HepG2 (cell line): ENCODE results near the gene TNFRSF6B. TPM values are rescaled to one million over a fixed set of nuclear protein-coding genes. Genes with fewer than 3 reads are reported as not detected.

Experiments used
- ATAC-seq: fragments of 200-7000 bp; cut with Tn5 transposase; 3 replicates; pipeline ENCODE4 v1.9.1; 2020; ENCODE audit warnings: mild to moderate bottlenecking, moderate library complexity
- BruUV-seq: library from RNA; stranded (reverse); fragments of 400-500 nt; replicated peaks from 2 replicates; lab custom pipeline; 2021; lab: Mats Ljungman, UMichigan
- CTCF ChIA-PET: fragments of 300-600 bp; formaldehyde crosslinking; extraction: SDS; loops from one replicate; lab custom pipeline; 2021; ENCODE audit warnings: low total read pairs, inconsistent platforms, low intra/inter-chr PET ratio; lab: Yijun Ruan, JAX
- POLR2A ChIA-PET: fragments of 350-600 bp; sonication (Branson Sonifier 250); formaldehyde crosslinking; loops from one replicate; lab custom pipeline; 2020; ENCODE audit warnings: antibody characterized with exemption, inconsistent platforms; lab: Yijun Ruan, JAX
- DNase-seq: peaks from one replicate; pipeline ENCODE4 v3.0.0-alpha.2; 2015; ENCODE audit warnings: low spot score
- FAIRE-seq: peaks from 3 replicates; lab custom pipeline; 2011; peaks lifted over from hg19 to GRCh38; lab: Jason Lieb, UNC
- H2AFZ ChIP-seq: one replicate; pipeline ENCODE4 v1.6.1; 2011; ENCODE audit warnings: low read length, inconsistent platforms
- H3K27ac ChIP-seq: fragments of 300-600 bp; 3 replicates; pipeline ENCODE4 v1.8.0; 2011; ENCODE audit warnings: mixed run types, mild to moderate bottlenecking, mixed read lengths, low read length, inconsistent platforms; ENCODE audit not compliant: insufficient read depth; ENCODE audit errors: extremely low read length
- H3K27me3 ChIP-seq, 2 experiments: fragments of 200-600 bp in 1 of 2; 2 replicates in 1 of 2; 3 replicates in 1 of 2; pipeline versions ENCODE4 v1.6.0 to v1.8.0; 2011; ENCODE audit warnings: low read length in 2 of 2, mild to moderate bottlenecking in 2 of 2, moderate library complexity in 2 of 2, inconsistent platforms in 1 of 2; ENCODE audit not compliant: insufficient read depth in 2 of 2, control insufficient read depth in 1 of 2
- H3K36me3 ChIP-seq, 2 experiments: fragments of 200-600 bp in 1 of 2; replicated peaks in 1 of 2; 2 replicates in 1 of 2; 3 replicates in 1 of 2; pipeline versions ENCODE4 v1.5.1 to v1.8.0; 2011; ENCODE audit warnings: low read length in 2 of 2, inconsistent platforms in 1 of 2; ENCODE audit not compliant: insufficient read depth in 2 of 2, control insufficient read depth in 1 of 2
- H3K4me1 ChIP-seq: 2 replicates; pipeline ENCODE4 v1.5.1; 2012; ENCODE audit warnings: low read length, inconsistent platforms; ENCODE audit not compliant: insufficient read depth
- H3K4me2 ChIP-seq: 2 replicates; pipeline ENCODE4 v1.6.0; 2011; ENCODE audit warnings: low read depth, low read length, inconsistent platforms
- H3K4me3 ChIP-seq, 3 experiments: fragments of 200-600 bp in 1 of 3; sonication (generic), shearing (Covaris generic) in 1 of 3; replicated peaks in 1 of 3; 2 replicates each; pipeline ENCODE4 v1.5.1; 2011 to 2016; ENCODE audit warnings: low read length in 3 of 3, inconsistent platforms in 2 of 3, low read depth in 2 of 3, mild to moderate bottlenecking in 2 of 3, control low read depth in 1 of 3, mixed read lengths in 1 of 3; ENCODE audit not compliant: insufficient read depth in 1 of 3
- H3K79me2 ChIP-seq: one replicate; pipeline ENCODE4 v1.6.1; 2011; ENCODE audit warnings: low read length, inconsistent platforms; ENCODE audit not compliant: insufficient read depth
- H3K9ac ChIP-seq: 2 replicates; pipeline ENCODE4 v1.6.0; 2011; ENCODE audit warnings: mild to moderate bottlenecking, low read depth, low read length, inconsistent platforms; ENCODE audit not compliant: insufficient read depth
- H3K9me3 ChIP-seq: 2 replicates; pipeline ENCODE4 v1.5.1; 2012; ENCODE audit warnings: mild to moderate bottlenecking, low read length
- H4K20me1 ChIP-seq: 2 replicates; pipeline ENCODE4 v1.6.0; 2011; ENCODE audit warnings: inconsistent platforms, mild to moderate bottlenecking, low read length, moderate library complexity; ENCODE audit not compliant: insufficient read depth
- AGO1 ChIP-seq: fragments of 200-400 bp; formaldehyde crosslinking; IDR thresholded peaks from 2 replicates; pipeline ENCODE4 v1.6.1; 2017; ENCODE audit warnings: mild to moderate bottlenecking, low read depth, low read length, moderate library complexity; ENCODE audit not compliant: poor library complexity, severe bottlenecking
- AGO2 ChIP-seq: fragments of 200-400 bp; formaldehyde crosslinking; optimal IDR thresholded peaks from 2 replicates; pipeline ENCODE3; 2017; ENCODE audit warnings: mild to moderate bottlenecking, low read depth, low read length, moderate library complexity
- POLR2A ChIP-seq, 2 experiments: IDR thresholded peaks; 2 replicates each; pipeline ENCODE4 v1.6.1; 2011; ENCODE audit warnings: low read depth in 2 of 2, low read length in 2 of 2, mild to moderate bottlenecking in 1 of 2, moderate library complexity in 1 of 2; ENCODE audit not compliant: insufficient read depth in 1 of 2
- ZFP36L2 ChIP-seq: sonication (generic); formaldehyde crosslinking; IDR thresholded peaks from 2 replicates; pipeline ENCODE4 v1.4.0; 2020; ENCODE audit warnings: missing genetic modification reagents
- ZNF605 ChIP-seq: sonication (generic); formaldehyde crosslinking; IDR thresholded peaks from 2 replicates; pipeline ENCODE4 v1.8.0; 2022; ENCODE audit warnings: mild to moderate bottlenecking, missing genetic modification reagents
- WGBS: methylation state at CpG from one replicate; pipeline ENCODE4 v1.1.6; 2017; ENCODE audit warnings: low lambda C conversion rate; 5-methylcytosine and 5-hydroxymethylcytosine counted together
- in situ Hi-C: cut with HindIII; loops from 2 replicates; pipeline ENCODE4 v1.10.0; 2017; ENCODE audit warnings: low pct_unique_long_range_greater_than_20kb; ENCODE audit not compliant: extremely low pct_ligation_motif_present
- intact Hi-C: fragments of 100-400 bp; cut with micrococcal nuclease; formaldehyde crosslinking; loops from one replicate; pipeline ENCODE4 v1.10.0; 2022; ENCODE audit not compliant: unreplicated experiment
- polyA plus RNA-seq, 8 experiments: library from polyadenylated mRNA; depleted of rRNA in 3 of 8; stranded (reverse) in 7 of 8; unstranded in 1 of 8; fragments of >200 nt; fragmentation: Illumina TruSeq in 4 of 8; extraction: Trizol in 4 of 8; gene quantifications; 2 replicates each; pipeline versions ENCODE4 v1.2.1 to v1.2.3, GENCODE V29; 2011 to 2016; ENCODE audit warnings: low read depth in 4 of 8, missing spikeins in 1 of 8, mixed read lengths in 1 of 8; ENCODE audit not compliant: insufficient read depth in 1 of 8
- total RNA-seq, 5 experiments: library from RNA; depleted of rRNA; stranded (reverse); fragments of >200 nt; fragmentation: Illumina TruSeq; extraction: Trizol; gene quantifications; 2 replicates each; pipeline ENCODE4 v1.2.3, GENCODE V29; 2016; ENCODE audit warnings: low read depth in 1 of 5
- TF ChIP-seq, protein P1 (sequence below): sonication (generic); formaldehyde crosslinking; IDR thresholded peaks from 2 replicates; pipeline ENCODE4 v1.4.0; 2020; ENCODE audit warnings: missing genetic modification reagents
- TF ChIP-seq, protein P2 (sequence below): sonication (generic); formaldehyde crosslinking; IDR thresholded peaks from 2 replicates; pipeline ENCODE4 v1.4.0; 2020; ENCODE audit warnings: missing genetic modification reagents
- TF ChIP-seq, protein P3 (sequence below): sonication (generic); formaldehyde crosslinking; IDR thresholded peaks from 2 replicates; pipeline ENCODE4 v1.4.0; 2020; ENCODE audit warnings: mild to moderate bottlenecking, missing genetic modification reagents

TNFRSF6B gene
- total and polyA plus RNA-seq, 2 of the 13 experiments (the other 11 are each of a cell fraction or from before 2014, with no cell fraction given) = 0.24 TPM; not detected in 1

DNA sequence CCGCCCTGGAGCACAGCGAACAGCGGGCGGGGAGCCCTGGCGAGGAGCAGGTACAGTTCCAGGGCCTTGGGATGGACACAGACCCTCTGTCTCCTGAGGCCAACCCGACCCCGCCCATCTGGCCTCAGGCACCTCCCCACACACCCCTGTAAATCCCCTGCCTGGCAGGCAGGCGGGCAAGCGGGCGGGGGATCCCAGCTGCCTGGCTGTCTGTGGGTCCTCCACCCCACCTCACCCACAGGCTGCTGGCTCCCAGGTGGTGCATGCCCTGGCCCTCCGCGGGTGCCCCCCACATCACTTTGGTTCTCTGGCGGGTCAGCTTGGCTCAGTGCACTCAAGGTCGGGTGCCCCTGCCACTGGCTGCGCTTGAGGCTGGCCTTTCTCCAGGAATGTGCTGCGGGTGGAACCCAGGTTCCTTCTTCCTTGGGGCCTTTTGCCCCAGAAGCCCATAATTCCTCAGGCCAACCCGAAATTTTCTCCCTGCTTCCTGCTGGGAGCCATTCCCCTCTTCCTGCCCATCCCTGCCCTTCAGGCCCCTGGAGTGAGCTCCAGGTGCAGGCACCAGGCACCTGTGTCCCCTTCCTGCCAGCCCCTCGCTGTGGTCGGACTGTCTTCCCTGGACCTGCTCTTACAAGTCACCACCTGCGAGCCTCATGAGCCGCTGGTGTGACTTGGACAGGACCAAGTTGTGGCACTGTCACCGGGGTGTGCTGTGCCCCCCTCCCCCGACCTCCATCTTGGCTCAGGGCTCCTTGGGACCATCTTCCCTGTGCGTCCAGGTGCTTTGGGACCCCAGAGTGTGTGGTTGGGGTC lies 5.3 kb upstream of the TNFRSF6B start:
- FAIRE-seq (no peak), DNase-seq (no peak), ATAC-seq (no peak)
- H4K20me1 ChIP-seq = no peaks in the 10 kb centered on the region; the same call in 1 of the 2 replicates
- 91% methylated on average over 19 of the region's 24 CpGs for WGBS
- CTCF ChIA-PET = no interaction called here
- no peak overlapping the region for H2AFZ ChIP-seq
- no peaks in the 10 kb centered on the region for H3K27me3 ChIP-seq
- no TSS peak for BruUV-seq
- H3K36me3 ChIP-seq = peaks cover 3 to 4% of the 10 kb centered on the region in 2 experiments; a peak in 3 of 5 replicates
- peaks cover 3% of the 10 kb centered on the region; the same call in 1 of the 2 replicates for H3K4me1 ChIP-seq
- H3K4me3 ChIP-seq = no peak overlapping the region
- H3K79me2 ChIP-seq = no peaks in the 10 kb centered on the region
- POLR2A ChIA-PET = no interaction called here
- H3K9ac ChIP-seq = no peak overlapping the region
- H3K4me2 ChIP-seq = no peak overlapping the region
- H3K27ac ChIP-seq = no peak overlapping the region
- in situ Hi-C loops (no loop called here), intact Hi-C loops (no loop called here)
- H3K9me3 ChIP-seq = no peaks in the 10 kb centered on the region
- TF ChIP-seq AGO1 (peak; percentile 93), ZNF605 (no peak), AGO2 (peak; percentile 80), POLR2A (IDR thresholded peaks at IDR 0.05; ENCODE audit: insufficient read depth in 1 of 2, low read depth in 2 of 2, low read length in 2 of 2) (peak in 1 of 2 experiments; percentile 11; a peak in 1 of 4 replicates), ZFP36L2 (CRISPR knock-in tag) (no peak)
- TF ChIP-seq, protein P1, sequence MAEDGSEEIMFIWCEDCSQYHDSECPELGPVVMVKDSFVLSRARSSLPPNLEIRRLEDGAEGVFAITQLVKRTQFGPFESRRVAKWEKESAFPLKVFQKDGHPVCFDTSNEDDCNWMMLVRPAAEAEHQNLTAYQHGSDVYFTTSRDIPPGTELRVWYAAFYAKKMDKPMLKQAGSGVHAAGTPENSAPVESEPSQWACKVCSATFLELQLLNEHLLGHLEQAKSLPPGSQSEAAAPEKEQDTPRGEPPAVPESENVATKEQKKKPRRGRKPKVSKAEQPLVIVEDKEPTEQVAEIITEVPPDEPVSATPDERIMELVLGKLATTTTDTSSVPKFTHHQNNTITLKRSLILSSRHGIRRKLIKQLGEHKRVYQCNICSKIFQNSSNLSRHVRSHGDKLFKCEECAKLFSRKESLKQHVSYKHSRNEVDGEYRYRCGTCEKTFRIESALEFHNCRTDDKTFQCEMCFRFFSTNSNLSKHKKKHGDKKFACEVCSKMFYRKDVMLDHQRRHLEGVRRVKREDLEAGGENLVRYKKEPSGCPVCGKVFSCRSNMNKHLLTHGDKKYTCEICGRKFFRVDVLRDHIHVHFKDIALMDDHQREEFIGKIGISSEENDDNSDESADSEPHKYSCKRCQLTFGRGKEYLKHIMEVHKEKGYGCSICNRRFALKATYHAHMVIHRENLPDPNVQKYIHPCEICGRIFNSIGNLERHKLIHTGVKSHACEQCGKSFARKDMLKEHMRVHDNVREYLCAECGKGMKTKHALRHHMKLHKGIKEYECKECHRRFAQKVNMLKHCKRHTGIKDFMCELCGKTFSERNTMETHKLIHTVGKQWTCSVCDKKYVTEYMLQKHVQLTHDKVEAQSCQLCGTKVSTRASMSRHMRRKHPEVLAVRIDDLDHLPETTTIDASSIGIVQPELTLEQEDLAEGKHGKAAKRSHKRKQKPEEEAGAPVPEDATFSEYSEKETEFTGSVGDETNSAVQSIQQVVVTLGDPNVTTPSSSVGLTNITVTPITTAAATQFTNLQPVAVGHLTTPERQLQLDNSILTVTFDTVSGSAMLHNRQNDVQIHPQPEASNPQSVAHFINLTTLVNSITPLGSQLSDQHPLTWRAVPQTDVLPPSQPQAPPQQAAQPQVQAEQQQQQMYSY (CRISPR knock-in tag) = no peak
- TF ChIP-seq, protein P2, sequence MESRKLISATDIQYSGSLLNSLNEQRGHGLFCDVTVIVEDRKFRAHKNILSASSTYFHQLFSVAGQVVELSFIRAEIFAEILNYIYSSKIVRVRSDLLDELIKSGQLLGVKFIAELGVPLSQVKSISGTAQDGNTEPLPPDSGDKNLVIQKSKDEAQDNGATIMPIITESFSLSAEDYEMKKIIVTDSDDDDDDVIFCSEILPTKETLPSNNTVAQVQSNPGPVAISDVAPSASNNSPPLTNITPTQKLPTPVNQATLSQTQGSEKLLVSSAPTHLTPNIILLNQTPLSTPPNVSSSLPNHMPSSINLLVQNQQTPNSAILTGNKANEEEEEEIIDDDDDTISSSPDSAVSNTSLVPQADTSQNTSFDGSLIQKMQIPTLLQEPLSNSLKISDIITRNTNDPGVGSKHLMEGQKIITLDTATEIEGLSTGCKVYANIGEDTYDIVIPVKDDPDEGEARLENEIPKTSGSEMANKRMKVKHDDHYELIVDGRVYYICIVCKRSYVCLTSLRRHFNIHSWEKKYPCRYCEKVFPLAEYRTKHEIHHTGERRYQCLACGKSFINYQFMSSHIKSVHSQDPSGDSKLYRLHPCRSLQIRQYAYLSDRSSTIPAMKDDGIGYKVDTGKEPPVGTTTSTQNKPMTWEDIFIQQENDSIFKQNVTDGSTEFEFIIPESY = peak; percentile 28; the same call in 1 of the 2 replicates
- TF ChIP-seq, protein P3, sequence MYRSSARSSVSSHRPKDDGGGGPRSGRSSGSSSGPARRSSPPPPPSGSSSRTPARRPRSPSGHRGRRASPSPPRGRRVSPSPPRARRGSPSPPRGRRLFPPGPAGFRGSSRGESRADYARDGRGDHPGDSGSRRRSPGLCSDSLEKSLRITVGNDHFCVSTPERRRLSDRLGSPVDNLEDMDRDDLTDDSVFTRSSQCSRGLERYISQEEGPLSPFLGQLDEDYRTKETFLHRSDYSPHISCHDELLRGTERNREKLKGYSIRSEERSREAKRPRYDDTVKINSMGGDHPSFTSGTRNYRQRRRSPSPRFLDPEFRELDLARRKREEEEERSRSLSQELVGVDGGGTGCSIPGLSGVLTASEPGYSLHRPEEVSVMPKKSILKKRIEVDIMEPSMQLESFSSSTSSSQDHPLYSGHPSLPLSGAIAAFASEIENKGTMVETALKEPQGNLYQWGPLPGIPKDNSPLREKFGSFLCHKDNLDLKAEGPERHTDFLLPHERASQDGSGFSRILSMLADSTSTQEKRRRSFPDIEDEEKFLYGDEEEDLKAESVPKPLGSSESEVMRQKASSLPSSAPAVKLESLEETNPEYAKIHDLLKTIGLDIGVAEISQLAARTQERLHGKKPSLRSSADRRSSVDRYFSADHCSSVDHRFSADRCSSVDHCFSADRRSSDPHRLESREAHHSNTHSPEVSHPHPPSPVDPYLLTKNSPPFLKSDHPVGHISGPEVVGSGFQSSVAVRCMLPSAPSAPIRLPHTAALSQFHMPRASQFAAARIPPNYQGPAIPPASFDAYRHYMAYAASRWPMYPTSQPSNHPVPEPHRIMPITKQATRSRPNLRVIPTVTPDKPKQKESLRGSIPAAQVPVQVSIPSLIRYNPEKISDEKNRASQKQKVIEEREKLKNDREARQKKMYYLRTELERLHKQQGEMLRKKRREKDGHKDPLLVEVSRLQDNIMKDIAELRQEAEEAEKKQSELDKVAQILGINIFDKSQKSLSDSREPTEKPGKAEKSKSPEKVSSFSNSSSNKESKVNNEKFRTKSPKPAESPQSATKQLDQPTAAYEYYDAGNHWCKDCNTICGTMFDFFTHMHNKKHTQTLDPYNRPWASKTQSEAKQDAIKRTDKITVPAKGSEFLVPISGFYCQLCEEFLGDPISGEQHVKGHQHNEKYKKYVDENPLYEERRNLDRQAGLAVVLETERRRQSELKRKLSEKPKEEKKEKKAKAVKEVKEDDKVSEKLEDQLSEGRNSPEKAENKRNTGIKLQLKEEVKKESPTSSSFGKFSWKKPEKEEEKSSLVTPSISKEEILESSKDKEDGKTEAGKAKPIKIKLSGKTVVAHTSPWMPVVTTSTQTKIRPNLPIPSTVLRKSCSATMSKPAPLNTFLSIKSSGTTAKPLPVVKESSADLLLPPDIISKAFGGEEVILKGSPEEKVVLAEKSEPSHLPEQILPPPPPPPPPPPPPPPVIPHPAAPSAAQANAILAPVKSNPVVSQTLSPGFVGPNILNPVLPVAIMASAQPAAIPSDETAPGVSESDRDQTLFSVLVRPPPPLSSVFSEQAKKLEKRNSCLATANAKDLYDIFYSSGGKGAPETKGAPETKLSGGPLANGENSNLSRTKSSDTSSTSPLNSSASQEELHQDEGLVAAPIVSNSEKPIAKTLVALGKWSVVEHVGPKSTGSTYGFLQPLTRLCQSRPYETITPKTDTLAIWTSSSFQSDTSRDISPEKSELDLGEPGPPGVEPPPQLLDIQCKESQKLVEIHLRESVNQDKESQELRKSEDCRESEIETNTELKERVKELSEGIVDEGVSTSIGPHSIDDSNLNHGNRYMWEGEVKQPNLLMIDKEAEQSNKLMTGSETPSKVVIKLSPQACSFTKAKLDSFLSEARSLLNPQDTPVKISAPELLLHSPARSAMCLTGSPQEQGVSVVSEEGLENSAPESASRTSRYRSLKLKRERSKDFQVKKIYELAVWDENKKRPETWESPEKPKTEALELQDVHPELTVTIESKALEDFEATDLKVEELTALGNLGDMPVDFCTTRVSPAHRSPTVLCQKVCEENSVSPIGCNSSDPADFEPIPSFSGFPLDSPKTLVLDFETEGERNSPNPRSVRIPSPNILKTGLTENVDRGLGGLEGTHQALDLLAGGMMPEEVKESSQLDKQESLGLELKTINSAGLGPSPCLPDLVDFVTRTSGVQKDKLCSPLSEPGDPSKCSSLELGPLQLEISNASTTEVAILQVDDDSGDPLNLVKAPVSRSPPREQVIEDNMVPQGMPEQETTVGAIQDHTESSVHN (CRISPR knock-in tag) = no peak
